Osteoblast (primary cell): ENCODE results near the gene MRPS34. TPM values are rescaled to one million over a fixed set of nuclear protein-coding genes. Genes with fewer than 3 reads are reported as not detected.

Source experiments
- DNase-seq: peaks from one replicate; pipeline ENCODE4 v3.0.0; 2011; ENCODE audit warnings: low spot score, mixed read lengths; ENCODE audit not compliant: insufficient read length; ENCODE audit errors: missing footprints
- H2AFZ ChIP-seq: 2 replicates; pipeline ENCODE4 v1.6.0; 2011; ENCODE audit warnings: mild to moderate bottlenecking, low read length
- H3K27ac ChIP-seq: 2 replicates; pipeline ENCODE4 v1.5.1; 2011; ENCODE audit warnings: mild to moderate bottlenecking, low read depth, low read length, moderate library complexity
- H3K27me3 ChIP-seq: 2 replicates; pipeline ENCODE4 v1.6.0; 2012; ENCODE audit warnings: mild to moderate bottlenecking, control low read depth, inconsistent platforms, low read length, moderate library complexity; ENCODE audit not compliant: insufficient read depth
- H3K36me3 ChIP-seq: 2 replicates; pipeline ENCODE4 v1.5.1; 2011; ENCODE audit warnings: mild to moderate bottlenecking, low read length, control low read depth, moderate library complexity; ENCODE audit not compliant: insufficient read depth
- H3K4me1 ChIP-seq: 2 replicates; pipeline ENCODE4 v1.5.1; 2011; ENCODE audit warnings: mild to moderate bottlenecking, low read length, control low read depth, moderate library complexity; ENCODE audit not compliant: insufficient read depth
- H3K4me2 ChIP-seq: 2 replicates; pipeline ENCODE4 v1.6.0; 2011; ENCODE audit warnings: mild to moderate bottlenecking, low read length; ENCODE audit not compliant: insufficient read depth
- H3K4me3 ChIP-seq: fragments of 200-600 bp; sonication (generic); 3 replicates; pipeline ENCODE4 v1.5.1; 2012; ENCODE audit warnings: mild to moderate bottlenecking, low read length, inconsistent platforms; ENCODE audit not compliant: insufficient read depth
- H3K79me2 ChIP-seq: 2 replicates; pipeline ENCODE4 v1.6.0; 2012; ENCODE audit warnings: mild to moderate bottlenecking, low read length, control low read depth, inconsistent platforms; ENCODE audit not compliant: insufficient read depth
- H3K9me3 ChIP-seq: 2 replicates; pipeline ENCODE4 v1.5.1; 2011; ENCODE audit warnings: low read depth, low read length, control low read depth
- H4K20me1 ChIP-seq: 2 replicates; pipeline ENCODE4 v1.6.0; 2012; ENCODE audit warnings: mild to moderate bottlenecking, low read length, control low read depth; ENCODE audit not compliant: insufficient read depth
- small RNA-seq: library from RNA; depleted of rRNA; stranded (forward); fragments of <200 nt; gene quantifications from one replicate; pipeline ENCODE3, GENCODE V24; 2012
- total RNA-seq: library from RNA; depleted of rRNA; stranded (reverse); fragments of >200 nt; gene quantifications from 2 replicates; pipeline ENCODE4 v1.2.3, GENCODE V29; 2012
- TF ChIP-seq, protein P1 (sequence below): IDR thresholded peaks from 2 replicates; pipeline ENCODE4 v1.5.1; 2011; ENCODE audit warnings: mild to moderate bottlenecking, low read depth, low read length, moderate library complexity; ENCODE audit errors: extremely low read depth

The MRPS34 gene
- total RNA-seq, 1 donor, result 40.5 TPM

- Histone ChIP-seq H3K9me3 (no peaks in the 10 kb centered on the region), H3K4me1 (peaks cover 14% of the 10 kb centered on the region), H3K4me3 (no peak overlapping the region), H4K20me1 (peaks cover 44% of the 10 kb centered on the region), H3K4me2 (no peak overlapping the region), H3K79me2 (peaks cover 67% of the 10 kb centered on the region), H3K36me3 (peaks cover 30% of the 10 kb centered on the region), H3K27ac (no peak overlapping the region), H2AFZ (no peak overlapping the region), H3K27me3 (no peaks in the 10 kb centered on the region)
- peak; percentile 30 for DNase-seq
- TF ChIP-seq, protein P1, sequence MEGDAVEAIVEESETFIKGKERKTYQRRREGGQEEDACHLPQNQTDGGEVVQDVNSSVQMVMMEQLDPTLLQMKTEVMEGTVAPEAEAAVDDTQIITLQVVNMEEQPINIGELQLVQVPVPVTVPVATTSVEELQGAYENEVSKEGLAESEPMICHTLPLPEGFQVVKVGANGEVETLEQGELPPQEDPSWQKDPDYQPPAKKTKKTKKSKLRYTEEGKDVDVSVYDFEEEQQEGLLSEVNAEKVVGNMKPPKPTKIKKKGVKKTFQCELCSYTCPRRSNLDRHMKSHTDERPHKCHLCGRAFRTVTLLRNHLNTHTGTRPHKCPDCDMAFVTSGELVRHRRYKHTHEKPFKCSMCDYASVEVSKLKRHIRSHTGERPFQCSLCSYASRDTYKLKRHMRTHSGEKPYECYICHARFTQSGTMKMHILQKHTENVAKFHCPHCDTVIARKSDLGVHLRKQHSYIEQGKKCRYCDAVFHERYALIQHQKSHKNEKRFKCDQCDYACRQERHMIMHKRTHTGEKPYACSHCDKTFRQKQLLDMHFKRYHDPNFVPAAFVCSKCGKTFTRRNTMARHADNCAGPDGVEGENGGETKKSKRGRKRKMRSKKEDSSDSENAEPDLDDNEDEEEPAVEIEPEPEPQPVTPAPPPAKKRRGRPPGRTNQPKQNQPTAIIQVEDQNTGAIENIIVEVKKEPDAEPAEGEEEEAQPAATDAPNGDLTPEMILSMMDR, result no peak
Observed at GRCh38 chr16:1724491-1724890, 48.4 kb downstream of the MRPS34 start.

DNA sequence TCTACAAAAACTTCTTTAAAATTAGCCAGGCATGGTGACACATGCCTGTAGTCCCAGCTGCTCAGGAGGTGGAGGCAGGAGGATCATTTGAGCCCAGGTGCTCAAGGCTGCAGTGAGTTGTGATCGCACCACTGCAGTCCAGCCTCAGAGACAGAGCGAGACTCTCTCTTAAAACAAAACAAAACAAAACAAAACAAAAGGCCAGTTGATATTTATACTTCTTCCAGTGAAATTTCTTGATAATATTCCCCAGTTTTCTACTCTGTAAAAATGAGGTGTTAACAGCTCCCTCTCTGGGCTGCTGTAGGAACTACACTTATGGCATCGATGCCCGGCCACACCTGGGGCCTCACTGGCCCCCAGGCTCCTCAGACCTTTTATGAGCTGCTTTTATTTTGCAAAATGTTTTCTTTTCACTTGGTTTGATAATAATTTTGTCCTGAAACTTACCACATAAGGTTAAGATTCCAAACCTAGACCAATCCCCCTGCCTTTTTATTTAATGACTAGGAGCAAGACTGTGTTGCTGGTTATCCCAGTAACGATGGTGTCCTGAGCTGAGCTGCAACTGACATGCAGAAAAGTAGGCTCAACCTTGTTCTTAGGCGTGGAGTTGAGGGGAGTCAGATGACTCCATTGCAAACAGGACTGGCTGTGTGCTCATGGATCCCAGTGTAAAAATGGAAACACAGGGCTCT is 49.3 kb downstream of the MRPS34 start:
- peaks cover 51% of the 10 kb centered on the region for H4K20me1 ChIP-seq
- no peaks in the 10 kb centered on the region for H3K27me3 ChIP-seq
- H3K4me3 ChIP-seq, result no peak overlapping the region
- no peak overlapping the region for H2AFZ ChIP-seq
- H3K27ac ChIP-seq, result peak overlapping the region; percentile 24
- H3K9me3 ChIP-seq, result no peaks in the 10 kb centered on the region
- H3K4me1 ChIP-seq, result peaks cover 14% of the 10 kb centered on the region
- peaks cover 73% of the 10 kb centered on the region for H3K79me2 ChIP-seq
- H3K36me3 ChIP-seq, result peaks cover 24% of the 10 kb centered on the region
- no peak overlapping the region for H3K4me2 ChIP-seq
- TF ChIP-seq, protein P1, result peak; percentile 83
- peak; percentile 95 for DNase-seq

Small RNA genes lying within 50 kb of the gene (small RNA-seq; reads per million reads assigned to genes)
- gene MIR3177, result 1.0 reads per million, percentile 30 among the genes with 10 or more reads in this experiment

Other genes with a start within 250 kb of the MRPS34 start
- 7.7 and 8.3 TPM in 2 replicates for gene TMEM204, start 239.5 kb downstream of the MRPS34 start, total RNA-seq
- 37.1 and 38.0 TPM in 2 replicates for gene IFT140, start 161.1 kb downstream of the MRPS34 start, total RNA-seq
- gene CRAMP1, start 160.8 kb downstream of the MRPS34 start, total RNA-seq, result 9.7 and 11.2 TPM in 2 replicates
- gene JPT2, start 94.9 kb downstream of the MRPS34 start, total RNA-seq, result 22.8 and 26.2 TPM in 2 replicates
- gene MAPK8IP3, start 66.9 kb downstream of the MRPS34 start, total RNA-seq, result 64.1 and 71.0 TPM in 2 replicates
- 49.2 and 55.4 TPM in 2 replicates for gene NME3, start 1.6 kb downstream of the MRPS34 start, total RNA-seq
- gene EME2, start 324 bp downstream of the MRPS34 start, total RNA-seq, result 10.0 and 16.3 TPM in 2 replicates
- gene SPSB3, start 9.4 kb upstream of the MRPS34 start, total RNA-seq, result 33.6 and 42.3 TPM in 2 replicates
- 45.4 and 56.1 TPM in 2 replicates for gene NUBP2, start 9.8 kb upstream of the MRPS34 start, total RNA-seq
- gene IGFALS, start 20.6 kb upstream of the MRPS34 start, total RNA-seq, result not detected in 2 replicates
- gene HAGH, start 53.7 kb upstream of the MRPS34 start, total RNA-seq, result 28.9 and 32.9 TPM in 2 replicates
- gene FAHD1, start 54.1 kb upstream of the MRPS34 start, total RNA-seq, result 63.1 and 72.7 TPM in 2 replicates
- not detected in 2 replicates for gene MEIOB, start 99.0 kb upstream of the MRPS34 start, total RNA-seq
- gene HS3ST6, start 145.3 kb upstream of the MRPS34 start, total RNA-seq, result not detected in 2 replicates
- gene MSRB1, start 170.1 kb upstream of the MRPS34 start, total RNA-seq, result 16.2 and 18.1 TPM in 2 replicates
- gene RPL3L, start 181.6 kb upstream of the MRPS34 start, total RNA-seq, result not detected in 2 replicates
- 82.8 and 109 TPM in 2 replicates for gene NDUFB10, start 186.4 kb upstream of the MRPS34 start, total RNA-seq
- 1,815 and 2,359 TPM in 2 replicates for gene RPS2, start 191.7 kb upstream of the MRPS34 start, total RNA-seq
- gene RNF151, start 193.7 kb upstream of the MRPS34 start, total RNA-seq, result 0.36 TPM in 1 of 2 replicates, not detected in the other
- 22.4 and 26.1 TPM in 2 replicates for gene TBL3, start 198.9 kb upstream of the MRPS34 start, total RNA-seq
- gene NOXO1, start 208.3 kb upstream of the MRPS34 start, total RNA-seq, result under 0.01 and 0.29 TPM in 2 replicates
- 8.7 and 12.1 TPM in 2 replicates for gene GFER, start 211.1 kb upstream of the MRPS34 start, total RNA-seq
- gene SYNGR3, start 216.8 kb upstream of the MRPS34 start, total RNA-seq, result under 0.01 and 0.59 TPM in 2 replicates
- gene ZNF598, start 236.7 kb upstream of the MRPS34 start, total RNA-seq, result 17.7 and 21.0 TPM in 2 replicates
- not detected in 2 replicates for gene NPW, start 246.7 kb upstream of the MRPS34 start, total RNA-seq